Upper lobe of right lung (tissue), 1 donor: Measurements from ENCODE around the gene TPPP. TPM values are rescaled to one million over a fixed set of nuclear protein-coding genes. Genes with fewer than 3 reads are reported as not detected.

Source experiments
- ATAC-seq: fragments of 200-7000 bp; cut with Tn5 transposase; one replicate; pipeline ENCODE4 v1.9.1; 2020; ENCODE audit warnings: mild to moderate bottlenecking, moderate library complexity
- DNase-seq: peaks from one replicate; pipeline ENCODE4 v3.0.0-alpha.2; 2020
- H3K27ac ChIP-seq: fragments of 200-600 bp; one replicate; pipeline ENCODE4 v1.8.0; 2022
- H3K27me3 ChIP-seq: fragments of 200-600 bp; one replicate; pipeline ENCODE4 v1.8.0; 2022; ENCODE audit warnings: mild to moderate bottlenecking
- H3K36me3 ChIP-seq: fragments of 200-600 bp; one replicate; pipeline ENCODE4 v1.8.0; 2022
- H3K4me1 ChIP-seq: fragments of 200-600 bp; one replicate; pipeline ENCODE4 v1.8.0; 2022
- H3K4me3 ChIP-seq: fragments of 200-600 bp; one replicate; pipeline ENCODE4 v1.8.0; 2022; ENCODE audit warnings: mild to moderate bottlenecking
- H3K9me3 ChIP-seq: fragments of 200-600 bp; one replicate; pipeline ENCODE4 v1.8.0; 2022
- intact Hi-C: fragments of 100-400 bp; cut with DNase I; formaldehyde crosslinking; loops from one replicate; pipeline ENCODE4 v1.11.0; 2022
- total RNA-seq: library from RNA; stranded (reverse); fragmentation: NEBNext Ultra II Directional; extraction: Animal tissue kit (Norgen Biotek cat#: 25700); gene quantifications from one replicate; pipeline ENCODE4 v1.2.1, GENCODE V29; 2021
- TF ChIP-seq, protein P1 (sequence below): fragments of 200-600 bp; IDR thresholded peaks from one replicate; pipeline ENCODE4 v1.8.0; 2022; ENCODE audit warnings: antibody characterized with exemption
- donor health status: DM: no; HTN: yes; CAD: no; lungs with severe emphysema.

The TPPP gene
- total RNA-seq, 1 donor from 2014 or later, result 16.1 TPM

DNA sequence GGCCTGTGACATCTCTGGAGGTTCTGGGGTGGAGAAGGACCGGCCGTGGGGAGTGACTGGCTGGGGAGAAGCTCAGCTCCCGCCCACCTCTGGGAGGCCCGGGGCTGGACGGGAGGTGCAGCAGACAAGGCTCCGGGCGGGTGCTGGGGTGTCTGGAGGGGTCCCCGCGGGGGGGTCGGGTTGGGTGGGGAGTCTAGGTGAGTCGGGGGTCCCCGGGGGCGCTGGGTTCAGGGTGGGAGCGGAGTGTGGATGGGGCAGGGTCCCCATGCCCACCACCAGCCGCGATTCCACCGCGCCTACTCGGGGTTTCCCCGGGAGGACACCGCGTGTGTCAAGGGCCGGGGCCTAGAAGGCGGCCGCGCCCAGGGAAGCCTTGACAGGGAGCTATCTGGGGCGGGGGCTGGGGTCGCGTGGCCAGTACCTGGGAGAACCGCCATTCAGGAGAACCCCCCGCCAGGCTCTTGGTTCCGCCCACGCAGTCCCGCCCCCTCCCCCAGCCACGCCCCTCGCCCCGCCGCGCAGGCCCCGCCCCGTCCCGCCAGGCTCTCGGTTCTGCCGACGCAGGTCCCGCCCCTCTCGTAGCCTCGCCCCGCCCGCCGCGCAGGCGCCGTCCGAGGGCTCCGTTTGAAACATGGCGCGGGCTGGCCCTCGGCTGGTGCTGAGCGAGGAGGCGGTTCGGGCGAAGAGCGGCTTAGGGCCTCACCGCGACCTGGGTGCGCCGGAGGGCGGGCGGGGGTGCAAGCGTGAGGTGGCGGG is 81.2 kb downstream of the TPPP start, which contains the start of gene CEP72:
Gene CEP72 (plus strand): TSS at position 610 of the 756 bp plus-strand sequence. CDS start 22 bp downstream, at position 632.
- Histone ChIP-seq H3K27ac (peak within 1 kb of the TSS; percentile 36), H3K27me3 (peaks cover 12% of the 10 kb centered on the region), H3K4me3 (peak within 1 kb of the TSS; percentile 77), H3K36me3 (no peaks in the 10 kb centered on the region), H3K9me3 (no peaks in the 10 kb centered on the region), H3K4me1 (peaks cover 7% of the 10 kb centered on the region)
- peak; percentile 95 for DNase-seq
- ATAC-seq, result peak; percentile 97
- TF ChIP-seq, protein P1, sequence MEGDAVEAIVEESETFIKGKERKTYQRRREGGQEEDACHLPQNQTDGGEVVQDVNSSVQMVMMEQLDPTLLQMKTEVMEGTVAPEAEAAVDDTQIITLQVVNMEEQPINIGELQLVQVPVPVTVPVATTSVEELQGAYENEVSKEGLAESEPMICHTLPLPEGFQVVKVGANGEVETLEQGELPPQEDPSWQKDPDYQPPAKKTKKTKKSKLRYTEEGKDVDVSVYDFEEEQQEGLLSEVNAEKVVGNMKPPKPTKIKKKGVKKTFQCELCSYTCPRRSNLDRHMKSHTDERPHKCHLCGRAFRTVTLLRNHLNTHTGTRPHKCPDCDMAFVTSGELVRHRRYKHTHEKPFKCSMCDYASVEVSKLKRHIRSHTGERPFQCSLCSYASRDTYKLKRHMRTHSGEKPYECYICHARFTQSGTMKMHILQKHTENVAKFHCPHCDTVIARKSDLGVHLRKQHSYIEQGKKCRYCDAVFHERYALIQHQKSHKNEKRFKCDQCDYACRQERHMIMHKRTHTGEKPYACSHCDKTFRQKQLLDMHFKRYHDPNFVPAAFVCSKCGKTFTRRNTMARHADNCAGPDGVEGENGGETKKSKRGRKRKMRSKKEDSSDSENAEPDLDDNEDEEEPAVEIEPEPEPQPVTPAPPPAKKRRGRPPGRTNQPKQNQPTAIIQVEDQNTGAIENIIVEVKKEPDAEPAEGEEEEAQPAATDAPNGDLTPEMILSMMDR, result no peak
- intact Hi-C loops, result no loop called here

DNA sequence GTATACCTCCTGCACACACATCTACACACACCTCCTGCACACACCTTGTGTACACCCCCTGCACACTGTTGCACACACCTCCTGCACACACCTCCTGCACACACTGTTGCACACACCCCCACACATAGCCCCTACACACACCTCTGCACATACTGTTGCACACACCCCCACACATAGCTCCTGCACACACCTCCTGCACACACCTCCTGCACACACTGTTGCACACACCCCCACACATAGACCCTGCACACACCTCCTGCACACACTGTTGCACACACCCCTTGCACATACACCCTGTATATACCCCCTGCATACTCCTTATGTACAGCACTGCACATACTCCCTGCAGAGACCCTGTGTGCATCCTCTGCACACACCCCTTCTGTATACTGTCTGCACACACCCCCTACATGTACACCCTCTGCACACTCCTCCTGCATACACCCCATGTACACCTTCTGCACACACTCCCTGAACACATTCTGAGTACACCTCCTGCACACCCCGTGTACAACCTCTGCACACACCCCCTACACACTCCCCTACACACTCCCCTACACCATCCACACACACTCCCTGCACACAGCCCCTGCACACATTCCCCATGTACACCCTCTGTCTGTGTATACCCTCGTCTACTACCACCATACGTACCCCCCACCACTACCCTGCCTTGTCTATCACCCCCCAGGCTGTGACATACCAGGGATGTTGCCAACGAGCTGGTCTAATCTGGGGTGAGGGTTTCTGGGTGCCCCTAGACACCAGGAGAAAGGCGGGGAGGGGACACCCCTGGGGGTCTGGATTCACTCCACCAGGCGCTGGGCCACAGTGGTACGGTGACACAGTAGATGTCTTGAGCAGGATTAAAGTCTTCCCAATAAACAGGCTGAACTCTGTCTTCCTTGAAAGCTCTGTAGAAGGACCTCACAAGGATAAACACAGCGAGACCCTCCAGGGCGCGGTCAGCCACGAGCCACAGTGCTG is 82.1 kb downstream of the TPPP start:
- TF ChIP-seq, protein P1, result no peak
- no peak overlapping the region for H3K27ac ChIP-seq
- no peaks in the 10 kb centered on the region for H3K9me3 ChIP-seq
- no peak for DNase-seq
- no peaks in the 10 kb centered on the region for H3K36me3 ChIP-seq
- H3K4me1 ChIP-seq, result peaks cover 7% of the 10 kb centered on the region
- ATAC-seq, result no peak
- peak overlapping the region; percentile 77 for H3K4me3 ChIP-seq
- H3K27me3 ChIP-seq, result peaks cover 18% of the 10 kb centered on the region
- intact Hi-C loops, result no loop called here

DNA sequence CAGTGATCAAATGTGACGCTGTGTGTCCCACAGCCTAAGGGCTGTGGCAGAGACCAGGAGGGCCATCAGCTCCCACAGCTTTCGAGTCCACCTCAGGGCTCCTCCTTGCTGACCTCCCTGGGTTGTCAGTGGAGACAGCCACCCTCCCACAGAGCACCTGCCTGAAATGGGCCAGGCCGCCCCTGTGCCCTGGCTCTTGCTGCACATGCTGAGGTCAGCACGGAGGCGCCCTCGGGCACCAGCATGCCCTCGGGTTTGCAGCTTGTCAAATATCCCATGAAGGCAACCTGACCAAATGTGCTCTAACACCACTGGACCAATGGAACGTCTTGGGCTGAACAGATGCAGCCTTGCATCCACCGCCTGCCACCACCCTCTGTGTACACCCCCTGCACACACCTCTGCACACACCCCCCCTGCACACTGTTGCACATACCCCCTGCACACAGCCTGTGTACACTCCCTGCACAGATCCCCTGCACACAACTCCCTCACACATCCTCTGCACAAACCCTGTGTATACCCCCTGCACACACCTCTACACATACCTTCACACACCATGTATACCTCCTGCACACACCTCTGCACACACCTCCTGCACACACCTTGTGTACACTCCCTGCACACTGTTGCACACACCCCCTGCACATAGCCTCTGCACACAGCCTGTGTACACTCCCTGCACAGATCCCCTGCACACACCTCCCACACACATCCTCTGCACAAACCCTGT is 83.0 kb downstream of the TPPP start:
- H3K36me3 ChIP-seq, result no peaks in the 10 kb centered on the region

More for the DNA sequence above, 83.0 kb downstream of the TPPP start:
- H3K27ac ChIP-seq, result no peak overlapping the region
- intact Hi-C loops, result no loop called here
- H3K27me3 ChIP-seq, result peaks cover 19% of the 10 kb centered on the region
- ATAC-seq, result no peak
- H3K9me3 ChIP-seq, result no peaks in the 10 kb centered on the region
- TF ChIP-seq, protein P1, result no peak
- no peak for DNase-seq
- H3K4me3 ChIP-seq, result no peak overlapping the region
- H3K4me1 ChIP-seq, result peaks cover 7% of the 10 kb centered on the region

Other genes starting within 250 kb of the TPPP start
- gene SLC9A3, start 168.9 kb downstream of the TPPP start, total RNA-seq, result 1.0 TPM
- 13.2 TPM for gene CEP72, start 81.0 kb downstream of the TPPP start, total RNA-seq
- 8.0 TPM for gene ZDHHC11B, start 91.4 kb upstream of the TPPP start, total RNA-seq
- 12.6 TPM for gene ZDHHC11, start 157.6 kb upstream of the TPPP start, total RNA-seq
- 33.8 TPM for gene BRD9, start 199.4 kb upstream of the TPPP start, total RNA-seq
- 0.81 TPM for gene TRIP13, start 199.5 kb upstream of the TPPP start, total RNA-seq